ENCODE data around the gene HECW1. TPM values are rescaled to one million over a fixed set of nuclear protein-coding genes. Genes with fewer than 3 reads are reported as not detected.

HECW1 gene
- total and polyA plus RNA-seq, 12 donors = 0.07 to 0.23 TPM; not detected in 10

- ATAC-seq (no peak), DNase-seq (no peak)
- 94 to 95% methylated on average over 2 of the region's 2 CpGs for WGBS, 2 donors
- no peaks in the 10 kb centered on the region for H3K27me3 ChIP-seq
- TF ChIP-seq, protein P1, sequence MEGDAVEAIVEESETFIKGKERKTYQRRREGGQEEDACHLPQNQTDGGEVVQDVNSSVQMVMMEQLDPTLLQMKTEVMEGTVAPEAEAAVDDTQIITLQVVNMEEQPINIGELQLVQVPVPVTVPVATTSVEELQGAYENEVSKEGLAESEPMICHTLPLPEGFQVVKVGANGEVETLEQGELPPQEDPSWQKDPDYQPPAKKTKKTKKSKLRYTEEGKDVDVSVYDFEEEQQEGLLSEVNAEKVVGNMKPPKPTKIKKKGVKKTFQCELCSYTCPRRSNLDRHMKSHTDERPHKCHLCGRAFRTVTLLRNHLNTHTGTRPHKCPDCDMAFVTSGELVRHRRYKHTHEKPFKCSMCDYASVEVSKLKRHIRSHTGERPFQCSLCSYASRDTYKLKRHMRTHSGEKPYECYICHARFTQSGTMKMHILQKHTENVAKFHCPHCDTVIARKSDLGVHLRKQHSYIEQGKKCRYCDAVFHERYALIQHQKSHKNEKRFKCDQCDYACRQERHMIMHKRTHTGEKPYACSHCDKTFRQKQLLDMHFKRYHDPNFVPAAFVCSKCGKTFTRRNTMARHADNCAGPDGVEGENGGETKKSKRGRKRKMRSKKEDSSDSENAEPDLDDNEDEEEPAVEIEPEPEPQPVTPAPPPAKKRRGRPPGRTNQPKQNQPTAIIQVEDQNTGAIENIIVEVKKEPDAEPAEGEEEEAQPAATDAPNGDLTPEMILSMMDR (IDR thresholded peaks at IDR 0.05) = no peak
- no peak overlapping the region for H3K4me3 ChIP-seq
- no peaks in the 10 kb centered on the region for H3K9me3 ChIP-seq
- peaks cover 0 to 60% (median 11%) of the 10 kb centered on the region in 9 donors for H3K36me3 ChIP-seq
- no peak overlapping the region for H3K27ac ChIP-seq
- intact Hi-C loops (cut with DNase I) = no loop called here
- peaks cover 0 to 37% (median 17%) of the 10 kb centered on the region in 9 donors for H3K4me1 ChIP-seq
Measured at GRCh38 chr7:43609097-43609496, 496.6 kb downstream of the HECW1 start.

DNA sequence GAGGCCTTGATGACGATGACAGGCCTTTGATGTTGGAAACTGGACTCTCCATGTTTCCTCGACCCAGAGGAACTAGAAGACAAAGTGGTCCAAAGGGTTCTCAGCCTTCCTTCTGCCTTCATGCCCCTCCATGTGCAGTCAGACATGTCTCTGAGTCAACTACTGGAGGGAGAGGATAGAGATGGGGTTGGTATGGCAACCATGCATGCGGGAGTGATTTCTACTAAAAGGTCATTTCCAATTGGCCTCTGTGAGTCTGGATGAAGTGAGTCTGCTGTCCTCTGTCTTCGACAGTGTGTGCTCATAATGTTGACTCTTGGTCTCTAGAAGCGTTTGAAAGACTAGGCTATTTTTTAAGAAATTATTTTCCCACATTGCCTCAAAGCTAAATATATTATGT lies 499.7 kb downstream of the HECW1 start:
- H3K27ac ChIP-seq = peak overlapping the region in 5 of 10 donors; percentile 11 to 52 (median 25)
- WGBS, 2 donors = 77 to 85% methylated on average over 5 of the region's 5 CpGs

DNA sequence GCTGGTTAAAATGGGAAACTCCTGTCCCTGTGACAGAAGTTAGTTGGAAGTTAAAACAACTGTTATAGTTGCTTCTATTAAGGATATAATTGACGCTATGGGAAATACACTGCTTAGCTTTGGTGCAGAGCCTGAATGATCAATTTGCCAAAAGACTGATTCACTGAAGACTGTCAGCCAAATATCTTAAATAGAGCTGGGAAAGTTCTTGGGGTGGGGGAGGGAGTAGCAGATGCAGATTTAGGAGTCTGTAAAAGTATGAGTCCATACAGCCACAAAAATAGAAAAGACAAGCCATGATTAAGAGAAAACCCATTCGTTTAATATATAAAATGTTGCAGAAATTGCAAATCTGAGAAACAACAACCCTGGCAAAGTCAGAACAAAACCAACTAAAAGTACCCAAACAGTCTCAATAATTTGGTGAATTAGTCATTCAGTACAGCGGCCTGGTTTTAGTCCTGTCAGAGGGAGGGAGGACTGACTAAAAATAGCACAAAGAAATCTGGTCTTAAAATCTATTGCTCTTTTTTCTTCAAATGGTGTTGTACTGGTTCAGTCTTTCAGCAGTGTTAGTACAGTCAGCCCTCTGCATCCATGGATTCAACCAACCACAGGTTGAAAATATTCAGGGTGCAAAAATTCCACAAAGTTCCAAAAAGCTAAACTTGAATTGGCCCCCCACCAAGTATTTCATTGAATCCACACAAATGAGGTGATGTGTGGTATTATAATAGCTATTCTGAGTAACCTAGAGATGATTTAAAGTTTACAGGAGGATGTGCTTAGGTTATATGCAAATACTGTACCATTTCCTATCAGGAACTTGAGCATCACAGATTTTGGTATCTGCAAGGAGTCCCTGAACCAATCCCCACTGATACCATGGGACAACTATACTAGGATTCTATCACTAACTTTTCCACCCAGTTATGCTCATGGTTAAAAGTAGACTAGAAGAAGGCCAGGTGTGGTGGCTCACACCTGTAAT lies 500.4 kb downstream of the HECW1 start:
- WGBS, 2 donors = 65 to 67% methylated on average over 3 of the region's 3 CpGs
- H3K4me3 ChIP-seq = no peak overlapping the region
- H3K36me3 ChIP-seq = peaks cover 0 to 78% (median 11%) of the 10 kb centered on the region in 9 donors
- no peaks in the 10 kb centered on the region for H3K9me3 ChIP-seq
- intact Hi-C loops (cut with DNase I) = no loop called here
- no peak for DNase-seq
- peaks cover 0 to 37% (median 18%) of the 10 kb centered on the region in 9 donors for H3K4me1 ChIP-seq
- H3K27ac ChIP-seq = peak overlapping the region in 5 of 10 donors; percentile 11 to 52 (median 25)
- TF ChIP-seq, protein P1 (IDR thresholded peaks at IDR 0.05) = no peak
- no peaks in the 10 kb centered on the region for H3K27me3 ChIP-seq
- peak in 6 of 8 donors; percentile 27 to 67 (median 50) for ATAC-seq

More for the DNA sequence above, 499.7 kb downstream of the HECW1 start:
- Histone ChIP-seq H3K4me3 (no peak overlapping the region), H3K9me3 (no peaks in the 10 kb centered on the region), H3K4me1 (peaks cover 0 to 37% (median 17%) of the 10 kb centered on the region in 9 donors), H3K27me3 (no peaks in the 10 kb centered on the region), H3K36me3 (peaks cover 0 to 79% (median 11%) of the 10 kb centered on the region in 9 donors)
- ATAC-seq (peak in 1 of 8 donors; percentile 52), DNase-seq (no peak)
- intact Hi-C loops (cut with DNase I) = no loop called here
- TF ChIP-seq, protein P1 (IDR thresholded peaks at IDR 0.05) = no peak

Small RNA genes within 50 kb of the gene (microRNA-seq; reads per million reads assigned to microRNA genes)
- 0 reads per million in 2 donors for gene MIR3943

Other genes starting within 250 kb of the HECW1 start
- 1 to 10 TPM; 1.4 to 4.6 (median 3.3) TPM for gene C7orf25, start 200.6 kb upstream of the HECW1 start, total RNA-seq
- gene C7orf25, start 200.6 kb upstream of the HECW1 start, polyA plus RNA-seq = 10 to 100 TPM in 1 of 2 donors, 1 to 10 TPM in 1; 2.9 to 10.3 TPM
- 100 to 1,000 TPM in 1 of 10 donors, 10 to 100 TPM in 9; 66.3 to 103 (median 77.1) TPM for gene PSMA2, start 180.5 kb upstream of the HECW1 start, total RNA-seq
- gene PSMA2, start 180.5 kb upstream of the HECW1 start, polyA plus RNA-seq = 100 to 1,000 TPM in 1 of 2 donors, 10 to 100 TPM in 1; 32.4 to 154 TPM
- 10 to 100 TPM; 45.7 to 78.0 (median 57.0) TPM for gene MRPL32, start 180.3 kb upstream of the HECW1 start, total RNA-seq
- gene MRPL32, start 180.3 kb upstream of the HECW1 start, polyA plus RNA-seq = 10 to 100 TPM; 81.6 to 99.2 TPM